ENCODE results near the gene SLC34A3. TPM values are rescaled to one million over a fixed set of nuclear protein-coding genes. Genes with fewer than 3 reads are reported as not detected.

Gene SLC34A3
- total RNA-seq, 4 donors from 2014 or later = not detected

- no peak for TF ChIP-seq CTCF (IDR thresholded peaks at IDR 0.05; ENCODE audit: low read depth)
Measured at GRCh38 chr9:137240841-137241489, 10.3 kb downstream of the SLC34A3 start, which contains the start of gene TUBB4B. TUBB4B (plus strand) TSS chr9:137241287; CDS start chr9:137241361, 74 bp downstream.

- no peak for TF ChIP-seq CTCF (IDR thresholded peaks at IDR 0.05; ENCODE audit: low read depth)
Measured at GRCh38 chr9:137241490-137242268, 11.0 kb downstream of the SLC34A3 start.

GRCh38 chr9:137242269-137243203 is 11.8 kb downstream of the SLC34A3 start:
- no peak for TF ChIP-seq CTCF (IDR thresholded peaks at IDR 0.05; ENCODE audit: low read depth)

- TF ChIP-seq CTCF (IDR thresholded peaks at IDR 0.05; ENCODE audit: low read depth) = no peak
Measured at GRCh38 chr9:137243626-137244485, 13.2 kb downstream of the SLC34A3 start.

- no peak for TF ChIP-seq CTCF (IDR thresholded peaks at IDR 0.05; ENCODE audit: low read depth)
Measured at GRCh38 chr9:137244486-137245449, 14.1 kb downstream of the SLC34A3 start.

Data from subcutaneous adipose tissue (tissue), 4 donors.